GM18499 (cell line): ENCODE data around the gene LARP6.
"Not testable (repeated sequence)": the region's sequence is repeated elsewhere in the genome, so short reads cannot be mapped to it uniquely, and the experiment has no call there.

Experiments
- ATAC-seq: cut with Tn5 transposase; IDR thresholded peaks from one replicate; pipeline ENCODE4 v1.9.1; 2021; ENCODE audit warnings: moderate number of reproducible peaks; ENCODE audit not compliant: insufficient read depth, unreplicated experiment

LARP6 gene

DNA sequence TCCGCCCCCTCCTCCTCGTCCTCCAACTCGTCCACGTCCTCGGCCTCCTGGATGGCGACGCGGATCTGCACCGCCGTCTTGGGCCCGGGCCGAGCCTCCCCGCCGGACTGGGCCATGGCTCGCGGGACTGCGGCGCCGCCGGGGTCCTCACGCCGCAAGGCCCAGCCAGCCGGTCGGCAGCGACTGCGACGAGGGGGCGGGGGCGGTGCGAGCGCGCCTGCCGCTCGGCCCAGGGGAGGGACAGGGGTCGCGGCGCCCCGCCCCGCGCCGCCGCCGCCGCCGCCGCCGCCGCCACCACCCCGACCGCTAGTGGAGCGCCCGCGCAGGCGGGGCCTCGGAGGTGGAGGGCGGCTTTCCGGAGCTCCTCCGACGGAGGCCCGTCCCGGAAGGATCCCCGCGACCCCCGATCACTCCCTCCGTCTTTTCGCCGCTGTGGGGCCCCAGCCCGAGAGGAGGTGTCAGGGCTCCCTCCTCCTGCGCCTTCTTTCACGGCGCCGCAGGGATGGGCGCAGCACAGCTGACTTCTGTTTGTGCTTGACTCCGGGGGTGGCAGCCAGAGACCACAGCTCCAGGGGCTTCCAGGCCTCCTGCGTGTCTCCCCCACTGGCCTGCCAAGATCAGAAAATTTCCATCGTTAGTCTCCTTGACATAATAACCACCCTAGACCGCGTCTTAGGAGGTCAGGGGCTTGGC is at the start of gene LARP6:
Gene LARP6 (minus strand): TSS at position 185 of the 693 bp plus-strand sequence. CDS start 69 bp downstream, at position 116.
- ATAC-seq, result no peak

- ATAC-seq, result no peak
Measured at GRCh38 chr15:70902107-70902506, 48.1 kb upstream of the LARP6 start.

GRCh38 chr15:70892912-70893560 is 39.1 kb upstream of the LARP6 start:
- no peak for ATAC-seq

GRCh38 chr15:70892002-70892911 is 38.3 kb upstream of the LARP6 start, which contains the start of the genes LRRC49 and THAP10:
Gene LRRC49 (plus strand): TSS chr15:70892826. CDS start chr15:70892895, 69 bp downstream.
Gene THAP10 (minus strand): TSS chr15:70892433. CDS start chr15:70892272, 161 bp downstream.
- ATAC-seq, result no peak

DNA sequence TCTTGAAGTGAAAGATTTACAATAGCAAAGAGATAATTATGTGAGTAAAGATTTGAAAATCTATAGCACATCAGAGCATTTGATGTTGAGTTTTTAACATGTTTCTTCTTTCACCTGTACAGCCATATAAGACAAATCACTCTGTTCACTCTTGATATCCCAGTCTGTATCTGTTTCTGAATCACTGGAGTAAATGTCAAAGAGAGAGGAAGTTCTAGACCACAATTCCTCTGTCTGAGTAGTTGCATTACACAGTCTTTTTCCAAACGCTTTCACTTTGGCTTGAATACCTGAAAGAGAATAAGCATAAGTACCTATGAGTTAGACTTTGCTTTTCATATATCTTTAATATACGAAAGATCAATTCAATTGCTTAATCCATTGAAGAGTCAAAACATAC is 28.4 kb upstream of the LARP6 start:
- ATAC-seq, result no peak

DNA sequence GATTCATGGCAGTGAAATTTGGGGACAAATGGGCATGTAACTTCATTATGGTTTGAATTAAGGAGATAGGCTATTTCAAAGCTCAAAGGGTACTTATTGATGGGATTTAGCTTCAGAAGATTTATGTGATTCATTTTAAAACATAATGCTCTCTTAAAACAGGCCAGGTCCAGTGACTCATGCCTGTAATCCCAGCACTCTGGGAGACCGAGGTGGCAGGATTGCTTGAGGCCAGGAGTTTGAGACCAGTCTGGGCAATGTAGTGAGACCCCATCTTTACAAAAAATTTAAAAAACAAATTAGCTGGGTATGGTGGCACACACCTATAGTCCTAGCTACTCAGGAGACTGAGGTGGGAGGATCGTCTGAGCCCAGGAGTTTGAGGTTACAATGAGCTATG is 26.8 kb upstream of the LARP6 start:
- no peak for ATAC-seq

DNA sequence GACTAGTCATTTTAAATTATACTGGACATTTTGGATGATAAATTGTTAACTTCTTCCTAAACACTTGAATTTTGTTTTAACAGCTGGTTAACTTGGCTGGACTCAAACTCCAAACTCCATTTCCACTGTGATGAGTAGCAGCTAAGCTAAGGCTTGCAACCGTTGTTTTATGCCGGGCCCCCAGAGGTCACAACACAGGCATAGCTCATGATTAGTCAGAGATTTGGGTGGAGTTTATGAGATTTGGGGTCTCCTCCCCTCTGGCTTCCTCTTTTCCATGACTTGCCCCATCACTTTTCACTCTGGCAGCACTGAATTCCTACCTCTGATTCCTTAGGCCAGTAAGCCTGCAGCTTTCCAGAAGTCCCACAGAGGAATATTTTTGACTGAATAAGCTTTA is 25.4 kb upstream of the LARP6 start:
- ATAC-seq, result no peak

DNA sequence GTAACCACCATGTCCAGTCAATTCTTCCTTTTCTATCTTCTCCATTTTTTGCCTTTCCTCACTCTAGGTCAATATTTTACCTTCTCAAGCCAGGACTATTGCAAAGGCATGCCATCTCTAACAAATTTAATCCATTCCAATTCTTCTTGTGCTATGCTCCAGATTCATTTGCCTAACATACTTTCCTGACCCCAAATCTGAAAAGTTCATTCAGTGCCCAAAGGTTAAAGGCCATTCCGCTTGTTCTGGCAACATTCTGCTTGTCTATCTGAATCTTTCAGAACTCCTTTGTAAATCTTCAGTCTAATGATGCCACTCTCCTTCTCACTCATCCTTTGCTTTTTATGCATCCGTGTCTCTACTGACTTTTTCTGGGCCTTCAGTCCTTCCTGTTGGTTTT is 22.7 kb upstream of the LARP6 start:
- ATAC-seq, result no peak

DNA sequence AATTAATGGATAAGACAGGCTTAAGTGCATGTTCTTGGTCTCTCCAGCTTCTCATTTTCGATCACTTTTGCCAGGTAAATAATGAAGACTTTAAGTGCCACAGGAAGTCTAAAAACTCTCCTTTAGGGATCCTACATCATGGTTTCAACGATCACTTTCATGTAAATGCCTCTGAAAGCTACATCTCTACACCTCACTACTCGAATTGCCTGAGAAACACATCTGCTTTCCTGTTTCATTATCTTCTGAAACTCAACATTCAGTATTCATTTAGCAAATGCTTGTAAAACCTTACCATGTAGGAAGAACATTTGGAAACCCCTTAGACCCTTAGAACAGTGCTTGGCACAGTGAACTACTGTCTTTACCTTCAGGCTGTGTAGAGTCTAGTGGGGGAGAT is 22.1 kb upstream of the LARP6 start:
- no peak for ATAC-seq

DNA sequence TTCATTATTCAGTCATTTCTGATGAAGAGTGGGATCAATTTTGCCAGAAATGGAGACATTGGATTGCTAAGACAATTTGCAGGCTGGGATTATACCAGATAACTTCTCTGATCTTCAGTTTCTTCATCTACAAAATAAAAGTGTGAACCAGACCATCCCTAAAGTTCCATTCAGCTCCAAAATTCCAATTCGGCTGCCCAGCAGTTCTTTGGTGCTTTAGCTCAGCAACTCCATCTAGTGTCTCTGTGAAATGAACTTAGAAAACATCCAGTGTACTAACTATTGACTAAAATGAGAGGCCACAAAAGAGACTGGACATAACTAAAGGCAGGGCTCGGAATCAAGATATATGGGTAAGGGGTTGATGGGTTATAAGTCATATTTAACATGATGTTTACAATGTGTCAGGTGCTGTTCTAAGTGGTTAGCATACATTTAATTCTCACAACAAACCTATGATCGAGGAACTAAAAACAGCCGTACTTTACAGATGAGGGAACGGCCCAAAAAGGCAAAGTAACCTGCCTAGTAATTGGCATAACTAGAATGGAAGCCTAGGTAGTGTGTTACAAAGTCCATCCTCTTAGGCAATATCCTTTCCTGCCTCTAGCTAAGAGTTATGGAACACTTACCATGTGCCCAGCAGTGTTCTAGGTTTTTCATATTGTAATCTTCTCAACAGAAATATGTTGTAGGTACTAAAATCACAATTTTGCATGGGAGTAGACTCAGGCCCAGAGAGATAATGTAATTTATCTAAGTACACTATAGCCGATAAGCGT is 21.2 kb upstream of the LARP6 start:
- no peak for ATAC-seq

DNA sequence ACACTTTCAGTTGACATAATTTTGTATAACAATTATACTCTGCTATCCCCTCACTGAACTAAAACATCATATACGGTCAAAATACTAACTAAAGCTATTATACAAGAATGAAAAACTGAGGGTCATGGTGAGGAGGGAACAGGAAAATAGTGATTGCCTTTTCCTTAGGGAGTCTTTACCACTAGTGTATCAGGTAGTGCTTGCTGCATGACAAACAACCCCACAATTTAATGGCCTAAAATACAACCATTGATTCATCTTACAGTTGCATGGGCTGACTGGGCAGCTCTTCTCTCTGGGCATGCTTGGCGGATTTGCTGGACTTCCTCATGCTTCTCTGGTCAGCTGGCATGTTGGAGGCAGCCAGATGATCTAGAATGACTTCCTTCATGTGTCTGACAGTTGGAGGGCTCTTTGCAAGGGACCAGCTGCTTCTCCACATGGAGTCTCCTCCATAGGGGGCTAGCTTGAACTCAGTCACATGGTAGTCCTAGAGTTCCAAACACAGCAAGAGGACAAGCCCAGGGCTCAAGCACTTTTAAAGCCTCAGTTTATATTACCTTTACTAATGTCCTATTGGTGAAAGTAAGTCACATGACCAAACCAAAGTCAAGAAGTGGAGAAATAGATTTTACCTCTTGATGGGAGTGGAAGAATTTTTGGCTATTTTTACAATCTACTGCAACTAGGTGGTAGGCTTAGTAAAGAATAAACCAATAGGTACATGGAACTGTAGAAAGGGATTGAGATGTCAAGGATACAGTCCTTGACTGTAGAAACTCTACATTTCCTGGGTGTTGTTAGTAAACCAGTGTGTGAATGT is 19.5 kb upstream of the LARP6 start:
- ATAC-seq, result no peak

DNA sequence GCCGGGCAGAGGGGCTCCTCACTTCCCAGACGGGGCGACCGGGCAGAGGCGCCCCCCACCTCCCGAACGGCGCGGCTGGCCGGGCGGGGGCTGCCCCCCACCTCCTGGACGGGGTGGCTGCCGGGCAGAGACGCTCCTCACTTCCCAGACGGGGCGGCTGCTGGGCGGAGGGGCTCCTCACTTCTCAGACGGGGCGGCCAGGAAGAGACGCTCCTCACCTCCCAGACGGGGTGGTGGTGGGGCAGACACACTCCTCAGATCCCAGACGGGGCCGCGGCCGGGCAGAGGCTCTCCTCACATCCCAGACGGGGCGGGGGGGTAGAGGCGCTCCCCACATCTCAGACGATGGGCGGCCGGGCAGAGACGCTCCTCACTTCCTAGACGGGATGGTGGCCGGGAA is 17.5 kb upstream of the LARP6 start:
- not testable (repeated sequence) for ATAC-seq

GRCh38 chr15:70870051-70870450 is 16.1 kb upstream of the LARP6 start:
- ATAC-seq, result no peak

GRCh38 chr15:70869346-70869745 is 15.4 kb upstream of the LARP6 start:
- no peak for ATAC-seq

DNA sequence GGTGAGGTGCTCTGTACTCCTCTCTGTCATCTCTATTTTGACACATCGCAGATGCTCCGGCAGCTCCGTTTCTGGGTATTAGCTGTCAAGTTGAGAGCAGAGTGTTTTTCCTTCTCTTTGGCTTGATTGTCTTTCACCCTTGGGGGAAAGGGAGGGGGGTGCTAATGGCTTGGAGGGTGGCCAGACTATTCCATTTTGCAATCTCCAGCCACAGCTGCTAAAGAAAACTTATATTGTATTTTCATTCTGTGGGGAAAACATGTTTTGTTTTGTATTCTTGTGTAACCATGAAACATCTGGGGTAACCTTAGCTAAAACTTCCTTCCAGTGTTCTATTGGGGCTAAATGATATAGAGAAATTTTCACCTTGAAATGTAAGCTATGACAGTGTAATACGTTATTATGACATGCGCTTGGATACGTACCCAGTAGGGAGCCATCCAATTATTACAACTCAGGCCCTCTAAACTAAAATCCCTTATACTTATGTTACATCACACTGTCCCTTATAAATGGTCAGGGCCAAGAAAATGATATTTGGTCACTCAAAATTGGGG is 14.0 kb upstream of the LARP6 start:
- no peak for ATAC-seq

GRCh38 chr15:70866982-70867641 is 13.2 kb upstream of the LARP6 start:
- ATAC-seq, result no peak

- ATAC-seq, result no peak
Measured at GRCh38 chr15:70863450-70864218, 9.7 kb upstream of the LARP6 start.

GRCh38 chr15:70859998-70860397 is 6.0 kb upstream of the LARP6 start:
- no peak for ATAC-seq
